Loucy (cell line): ENCODE results near the gene PPHLN1.
A peak's percentile ranks its signal among the peaks of the same experiment; 100 is the strongest.

Source experiments
- H2AFZ ChIP-seq: fragments of 200-600 bp; sonication (generic); 2 replicates; pipeline ENCODE4 v1.6.0; 2016; ENCODE audit warnings: antibody characterized with exemption, mild to moderate bottlenecking, low read length, moderate library complexity
- H3F3A ChIP-seq: fragments of 200-600 bp; 2 replicates; pipeline ENCODE4 v1.6.0; 2016; ENCODE audit warnings: antibody characterized with exemption, low read depth, mild to moderate bottlenecking
- H3K27me3 ChIP-seq: fragments of 200-600 bp; sonication (generic); 2 replicates; pipeline ENCODE4 v1.6.1; 2014; ENCODE audit warnings: low read length, mild to moderate bottlenecking; ENCODE audit not compliant: insufficient read depth, poor library complexity, severe bottlenecking
- H3K36me3 ChIP-seq: fragments of 200-600 bp; sonication (generic); 2 replicates; pipeline ENCODE4 v1.6.1; 2016; ENCODE audit warnings: low read length; ENCODE audit not compliant: insufficient read depth
- H3K4me1 ChIP-seq: fragments of 200-600 bp; sonication (generic); 2 replicates; pipeline ENCODE4 v1.5.1; 2014; ENCODE audit warnings: low read length, mild to moderate bottlenecking; ENCODE audit not compliant: insufficient read depth, poor library complexity, severe bottlenecking
- H3K4me2 ChIP-seq: fragments of 200-600 bp; sonication (generic); 2 replicates; pipeline ENCODE4 v1.6.0; 2014; ENCODE audit warnings: antibody characterized with exemption, low read length, low read depth, mild to moderate bottlenecking; ENCODE audit not compliant: poor library complexity, severe bottlenecking
- H3K4me3 ChIP-seq: fragments of 200-600 bp; sonication (generic); 2 replicates; pipeline ENCODE4 v1.5.1; 2014; ENCODE audit warnings: low read length, mild to moderate bottlenecking, mixed read lengths; ENCODE audit not compliant: poor library complexity, severe bottlenecking
- H3K79me2 ChIP-seq: fragments of 200-600 bp; sonication (generic); 2 replicates; pipeline ENCODE4 v1.6.1; 2014; ENCODE audit warnings: low read length; ENCODE audit not compliant: insufficient read depth
- H3K9ac ChIP-seq: fragments of 200-600 bp; sonication (generic); 2 replicates; pipeline ENCODE4 v1.6.0; 2014; ENCODE audit warnings: mild to moderate bottlenecking, low read depth, low read length, moderate library complexity; ENCODE audit not compliant: poor library complexity, severe bottlenecking
- H3K9me2 ChIP-seq: fragments of 200-600 bp; sonication (generic); replicated peaks from 2 replicates; pipeline ENCODE4 v1.6.1; 2016; ENCODE audit warnings: low read depth, low read length, mixed read lengths
- H3K9me3 ChIP-seq: fragments of 200-600 bp; sonication (generic); 2 replicates; pipeline ENCODE4 v1.6.1; 2014; ENCODE audit warnings: mild to moderate bottlenecking, antibody characterized with exemption, low read length, low read depth; ENCODE audit not compliant: insufficient read depth
- H4K20me1 ChIP-seq: fragments of 200-600 bp; sonication (generic); 2 replicates; pipeline ENCODE4 v1.6.0; 2014; ENCODE audit warnings: antibody characterized with exemption, low read length, mild to moderate bottlenecking; ENCODE audit not compliant: insufficient read depth, poor library complexity, severe bottlenecking
- CTCF ChIP-seq: fragments of 200-600 bp; sonication (generic); conservative IDR thresholded peaks from 2 replicates; pipeline ENCODE4 v1.5.1; 2014; ENCODE audit warnings: mild to moderate bottlenecking, antibody characterized with exemption, low read length
- EZH2phosphoT487 ChIP-seq: fragments of 200-600 bp; IDR thresholded peaks from 2 replicates; pipeline ENCODE4 v1.6.1; 2018; ENCODE audit warnings: antibody characterized with exemption, mild to moderate bottlenecking, moderate library complexity, borderline replicate concordance

The PPHLN1 gene

GRCh38 chr12:42450248-42450647, 124.3 kb downstream of the PPHLN1 start:
- Histone ChIP-seq H3K4me2 (no peak overlapping the region), H2AFZ (no peak overlapping the region)

GRCh38 chr12:42458575-42458974, 132.6 kb downstream of the PPHLN1 start:
- no peaks in the 10 kb centered on the region for H3K9me3 ChIP-seq
- H2AFZ ChIP-seq = no peak overlapping the region
- H3K4me1 ChIP-seq = no peaks in the 10 kb centered on the region
- TF ChIP-seq EZH2phosphoT487 = no peak
- peak; percentile 27 for TF ChIP-seq CTCF
- no peak overlapping the region for H3K4me2 ChIP-seq
- no peak overlapping the region for H3K4me3 ChIP-seq
- no peaks in the 10 kb centered on the region for H3K36me3 ChIP-seq
- H3K9me2 ChIP-seq = no peaks in the 10 kb centered on the region
- H3K27me3 ChIP-seq = no peaks in the 10 kb centered on the region
- no peaks in the 10 kb centered on the region for H4K20me1 ChIP-seq
- H3K9ac ChIP-seq = no peak overlapping the region
- no peaks in the 10 kb centered on the region for H3F3A ChIP-seq
- no peaks in the 10 kb centered on the region for H3K79me2 ChIP-seq

More at GRCh38 chr12:42450248-42450647, 124.3 kb downstream of the PPHLN1 start:
- Histone ChIP-seq H3K27me3 (no peaks in the 10 kb centered on the region), H3F3A (no peaks in the 10 kb centered on the region), H3K4me1 (peaks cover 2% of the 10 kb centered on the region), H3K36me3 (peaks cover 18% of the 10 kb centered on the region; the same call in 1 of the 2 replicates), H4K20me1 (no peaks in the 10 kb centered on the region), H3K79me2 (no peaks in the 10 kb centered on the region), H3K4me3 (no peak overlapping the region), H3K9me3 (no peaks in the 10 kb centered on the region), H3K9ac (no peak overlapping the region), H3K9me2 (no peaks in the 10 kb centered on the region)
- TF ChIP-seq EZH2phosphoT487 (no peak), CTCF (no peak)

GRCh38 chr12:42459336-42459847, 133.4 kb downstream of the PPHLN1 start:
- Histone ChIP-seq H3K36me3 (no peaks in the 10 kb centered on the region), H4K20me1 (no peaks in the 10 kb centered on the region), H3K79me2 (no peaks in the 10 kb centered on the region), H3K9ac (no peak overlapping the region), H3K4me2 (no peak overlapping the region), H3K9me2 (no peaks in the 10 kb centered on the region), H3K4me1 (no peaks in the 10 kb centered on the region), H3K4me3 (no peak overlapping the region), H3K27me3 (no peaks in the 10 kb centered on the region), H3K9me3 (no peaks in the 10 kb centered on the region), H3F3A (no peaks in the 10 kb centered on the region), H2AFZ (no peak overlapping the region)
- TF ChIP-seq CTCF = no peak
- no peak for TF ChIP-seq EZH2phosphoT487
